GM12865 (cell line): ENCODE measurements around the gene HINT2.
A peak's percentile ranks its signal among the peaks of the same experiment; 100 is the strongest.

Experiments
- DNase-seq: peaks from one replicate; pipeline ENCODE4 v3.0.0; 2010; ENCODE audit warnings: low read depth
- H3K4me3 ChIP-seq: 2 replicates; pipeline ENCODE4 v1.5.1; 2011; ENCODE audit warnings: mild to moderate bottlenecking, low read depth, low read length, control low read depth
- TF ChIP-seq, protein P1 (sequence below): IDR thresholded peaks from 2 replicates; pipeline ENCODE4 v1.5.1; 2011; ENCODE audit warnings: low read length, control low read depth, low read depth, inconsistent platforms; ENCODE audit not compliant: insufficient read depth; ENCODE audit errors: missing control alignments

The HINT2 gene

DNA sequence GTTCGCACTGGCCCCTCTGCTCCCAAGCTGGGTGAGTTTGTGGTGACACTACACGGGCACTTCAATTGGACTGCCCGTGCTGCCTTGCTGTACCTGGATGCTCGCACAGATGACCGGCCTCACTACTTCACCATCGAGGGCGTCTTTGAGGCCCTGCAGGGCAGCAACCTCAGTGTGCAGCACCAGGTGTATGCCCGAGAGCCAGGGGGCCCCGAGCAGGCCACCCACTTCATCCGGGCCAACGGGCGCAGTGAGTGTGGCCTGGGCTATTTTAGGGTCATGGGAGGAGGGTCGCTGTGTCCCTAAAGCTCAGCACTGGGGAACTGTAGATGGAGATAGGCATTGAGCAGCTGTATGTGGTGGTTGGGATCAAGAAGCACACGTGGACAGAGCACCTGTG lies 22.0 kb downstream of the HINT2 start:
- no peak overlapping the region for H3K4me3 ChIP-seq
- TF ChIP-seq, protein P1, sequence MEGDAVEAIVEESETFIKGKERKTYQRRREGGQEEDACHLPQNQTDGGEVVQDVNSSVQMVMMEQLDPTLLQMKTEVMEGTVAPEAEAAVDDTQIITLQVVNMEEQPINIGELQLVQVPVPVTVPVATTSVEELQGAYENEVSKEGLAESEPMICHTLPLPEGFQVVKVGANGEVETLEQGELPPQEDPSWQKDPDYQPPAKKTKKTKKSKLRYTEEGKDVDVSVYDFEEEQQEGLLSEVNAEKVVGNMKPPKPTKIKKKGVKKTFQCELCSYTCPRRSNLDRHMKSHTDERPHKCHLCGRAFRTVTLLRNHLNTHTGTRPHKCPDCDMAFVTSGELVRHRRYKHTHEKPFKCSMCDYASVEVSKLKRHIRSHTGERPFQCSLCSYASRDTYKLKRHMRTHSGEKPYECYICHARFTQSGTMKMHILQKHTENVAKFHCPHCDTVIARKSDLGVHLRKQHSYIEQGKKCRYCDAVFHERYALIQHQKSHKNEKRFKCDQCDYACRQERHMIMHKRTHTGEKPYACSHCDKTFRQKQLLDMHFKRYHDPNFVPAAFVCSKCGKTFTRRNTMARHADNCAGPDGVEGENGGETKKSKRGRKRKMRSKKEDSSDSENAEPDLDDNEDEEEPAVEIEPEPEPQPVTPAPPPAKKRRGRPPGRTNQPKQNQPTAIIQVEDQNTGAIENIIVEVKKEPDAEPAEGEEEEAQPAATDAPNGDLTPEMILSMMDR, result no peak
- no peak for DNase-seq

DNA sequence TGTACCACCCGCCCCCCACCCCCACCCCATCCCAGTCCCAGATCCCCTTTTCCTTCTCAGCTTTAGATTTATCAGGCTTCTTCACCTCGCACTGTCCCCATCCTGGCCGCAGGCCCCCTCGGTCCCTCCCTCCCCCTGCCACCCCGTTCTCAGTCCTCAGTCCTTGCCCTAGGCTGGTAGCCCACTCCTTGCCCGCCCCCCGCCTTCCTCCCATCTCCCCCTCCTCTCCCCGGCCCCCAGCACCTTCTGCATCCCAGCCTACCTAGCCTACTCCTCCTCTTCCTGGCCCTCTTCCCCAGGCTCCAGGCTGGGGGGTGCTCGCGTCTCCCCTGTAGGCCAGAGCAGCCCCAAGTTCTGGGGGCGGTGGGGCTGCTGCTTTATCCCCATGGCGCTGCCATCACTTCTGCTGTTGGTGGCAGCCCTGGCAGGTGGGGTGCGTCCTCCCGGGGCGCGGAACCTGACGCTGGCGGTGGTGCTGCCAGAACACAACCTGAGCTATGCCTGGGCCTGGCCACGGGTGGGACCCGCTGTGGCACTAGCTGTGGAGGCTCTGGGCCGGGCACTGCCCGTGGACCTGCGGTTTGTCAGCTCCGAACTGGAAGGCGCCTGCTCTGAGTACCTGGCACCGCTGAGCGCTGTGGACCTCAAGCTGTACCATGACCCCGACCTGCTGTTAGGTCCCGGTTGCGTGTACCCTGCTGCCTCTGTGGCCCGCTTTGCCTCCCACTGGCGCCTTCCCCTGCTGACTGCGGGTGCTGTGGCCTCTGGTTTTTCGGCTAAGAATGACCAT lies 22.6 kb downstream of the HINT2 start:
- no peak for DNase-seq
- H3K4me3 ChIP-seq, result no peak overlapping the region
- TF ChIP-seq, protein P1, result no peak

DNA sequence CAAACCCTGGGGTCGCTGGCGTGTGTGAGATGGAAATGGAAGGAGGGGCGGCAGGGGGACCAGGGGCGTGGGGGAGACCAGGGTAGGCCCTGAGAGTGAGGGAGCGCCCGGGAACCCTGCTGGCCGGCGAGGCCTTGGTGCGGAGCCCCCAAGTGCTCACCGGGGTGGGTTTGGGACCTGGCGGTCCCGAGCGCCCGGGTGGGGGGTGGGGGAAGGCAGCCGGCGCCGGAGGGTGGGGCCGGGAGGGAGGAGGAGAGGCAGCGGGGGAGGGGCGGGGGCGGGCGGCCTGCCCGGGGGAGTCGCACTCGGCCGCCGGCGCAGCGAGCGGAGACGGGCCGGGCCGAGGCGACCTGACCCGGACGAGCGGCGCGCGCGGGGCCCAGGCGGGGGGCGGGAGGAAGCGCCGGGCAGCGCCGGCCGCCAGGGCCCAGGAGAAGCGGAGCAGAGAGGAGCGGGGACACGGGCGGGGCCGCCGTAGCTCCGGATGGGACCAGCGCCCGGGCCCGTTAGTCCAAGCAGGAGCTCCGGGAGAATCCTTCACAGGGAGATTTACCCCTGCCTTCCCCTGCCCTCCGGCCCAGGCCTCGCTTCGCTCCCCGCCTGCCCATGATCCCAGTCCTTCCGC lies 23.4 kb downstream of the HINT2 start, which contains the start of gene NPR2:
NPR2 (plus strand) TSS at position 295 of the 625 bp plus-strand sequence. CDS start 818 bp downstream, outside the sequence.
- no peak within 1 kb of the TSS for H3K4me3 ChIP-seq
- TF ChIP-seq, protein P1, result no peak
- DNase-seq, result no peak

DNA sequence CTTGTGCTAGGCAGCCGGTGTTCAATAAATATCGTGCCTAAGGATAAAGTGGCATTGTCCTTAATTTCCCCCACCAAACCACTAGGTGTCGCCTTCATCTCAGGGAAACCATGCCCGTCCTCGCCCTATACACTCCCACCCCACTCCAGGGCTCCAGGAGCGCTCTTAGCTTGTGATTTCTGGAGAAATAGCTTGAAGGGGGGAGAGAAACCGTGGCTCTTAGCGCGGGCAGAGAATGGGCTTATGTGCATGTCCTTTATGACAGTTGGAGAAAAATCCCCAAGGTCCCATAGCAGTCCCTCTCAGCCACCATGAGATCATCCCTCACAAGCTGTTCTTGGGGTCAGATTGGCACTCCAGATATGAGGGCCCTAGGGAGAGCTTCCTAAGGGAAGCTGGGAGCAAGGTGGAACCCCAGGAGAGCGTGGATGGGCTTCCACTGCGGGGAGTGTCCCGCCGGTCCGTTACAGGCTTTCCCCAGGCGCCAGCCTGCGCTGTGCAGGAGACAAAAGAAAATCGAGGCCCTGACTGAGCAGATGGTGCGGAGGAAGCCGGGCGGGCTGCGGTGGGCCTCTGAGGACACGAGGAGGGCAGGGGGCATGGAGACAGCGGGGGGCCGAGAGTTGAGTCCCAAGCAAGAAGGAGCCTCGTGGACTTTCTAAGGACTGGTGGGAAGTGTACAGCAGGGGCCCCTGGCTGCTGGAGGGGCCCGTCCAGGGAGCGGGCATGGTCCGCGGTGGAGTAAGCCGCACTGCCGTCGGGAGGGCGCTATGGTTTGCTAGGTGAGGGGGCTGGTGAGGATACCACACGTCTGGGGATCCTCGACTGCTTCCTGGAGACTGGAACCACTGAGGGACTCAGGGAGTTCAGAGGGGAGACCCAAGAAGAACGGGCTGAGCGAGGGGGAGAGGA lies 24.2 kb downstream of the HINT2 start:
- TF ChIP-seq, protein P1, result peak; percentile 83
- no peak overlapping the region for H3K4me3 ChIP-seq

DNA sequence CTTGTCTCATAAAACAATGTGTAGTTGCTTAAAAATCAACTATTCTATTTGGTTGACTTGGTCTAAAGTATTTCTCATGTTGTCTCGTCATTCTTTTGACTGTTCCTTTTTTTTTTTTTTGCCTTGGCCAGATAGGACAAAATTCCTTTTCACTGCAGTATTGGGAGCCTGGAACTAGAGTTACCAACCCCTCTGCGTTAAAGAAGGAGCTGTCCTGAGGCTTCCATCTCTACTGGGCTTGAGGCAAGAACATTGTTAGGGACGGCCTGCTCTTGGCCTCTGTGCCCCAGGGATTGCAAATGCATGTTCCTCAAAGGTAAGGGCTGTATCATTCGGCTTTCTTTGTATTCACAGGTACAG lies 24.8 kb downstream of the HINT2 start:
- no peak overlapping the region for H3K4me3 ChIP-seq
- TF ChIP-seq, protein P1, result no peak
- no peak for DNase-seq

More for the DNA sequence above, 24.2 kb downstream of the HINT2 start:
- DNase-seq, result peak; percentile 74

DNA sequence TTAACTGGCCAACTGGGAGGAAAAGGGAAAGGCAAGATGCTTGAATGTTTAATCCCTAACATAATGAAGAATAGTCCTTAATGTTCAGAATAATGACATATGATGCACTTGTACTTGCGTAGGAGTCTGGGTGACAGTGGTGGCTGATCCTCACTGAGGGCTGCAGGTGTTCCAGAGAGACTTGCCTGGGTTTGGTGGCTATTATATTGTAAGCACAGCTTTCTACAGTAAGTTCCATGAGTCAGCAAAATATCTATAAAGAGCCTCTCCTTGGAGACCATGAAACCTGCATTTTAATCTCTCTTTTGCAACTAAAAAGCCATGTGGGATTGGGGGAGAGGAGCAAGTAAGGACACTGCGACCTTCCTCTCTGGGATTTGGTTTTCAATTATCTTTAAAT lies 25.3 kb downstream of the HINT2 start:
- DNase-seq, result no peak
- TF ChIP-seq, protein P1, result no peak
- H3K4me3 ChIP-seq, result no peak overlapping the region
